GM21619 (cell line): ENCODE measurements around the gene MAST4.

Experiments used
- ATAC-seq: cut with Tn5 transposase; IDR thresholded peaks from one replicate; pipeline ENCODE4 v1.9.1; 2021; ENCODE audit not compliant: unreplicated experiment

The MAST4 gene

GRCh38 chr5:66867618-66868322, 271.6 kb downstream of the MAST4 start:
- no peak for ATAC-seq

GRCh38 chr5:66869347-66869746, 273.2 kb downstream of the MAST4 start:
- ATAC-seq = no peak

GRCh38 chr5:66870708-66871107, 274.5 kb downstream of the MAST4 start:
- no peak for ATAC-seq

GRCh38 chr5:66871651-66872050, 275.5 kb downstream of the MAST4 start:
- no peak for ATAC-seq

- no peak for ATAC-seq
Measured at GRCh38 chr5:66872736-66873331, 276.6 kb downstream of the MAST4 start.

GRCh38 chr5:66874004-66874403, 277.8 kb downstream of the MAST4 start:
- ATAC-seq = no peak

GRCh38 chr5:66875315-66875714, 279.1 kb downstream of the MAST4 start:
- no peak for ATAC-seq

GRCh38 chr5:66876266-66876807, 280.1 kb downstream of the MAST4 start:
- ATAC-seq = no peak

- no peak for ATAC-seq
Measured at GRCh38 chr5:66877843-66878242, 281.6 kb downstream of the MAST4 start.

- no peak for ATAC-seq
Measured at GRCh38 chr5:66880401-66880800, 284.2 kb downstream of the MAST4 start.

- no peak for ATAC-seq
Measured at GRCh38 chr5:66881480-66882161, 285.4 kb downstream of the MAST4 start.

GRCh38 chr5:66882606-66883227, 286.5 kb downstream of the MAST4 start:
- no peak for ATAC-seq

GRCh38 chr5:66884564-66885243, 288.5 kb downstream of the MAST4 start:
- ATAC-seq = no peak

- ATAC-seq = no peak
Measured at GRCh38 chr5:66886941-66887340, 290.7 kb downstream of the MAST4 start.

GRCh38 chr5:66888613-66889012, 292.4 kb downstream of the MAST4 start:
- ATAC-seq = no peak

GRCh38 chr5:66889056-66889455, 292.9 kb downstream of the MAST4 start:
- ATAC-seq = no peak

GRCh38 chr5:66889524-66889923, 293.3 kb downstream of the MAST4 start:
- no peak for ATAC-seq

- no peak for ATAC-seq
Measured at GRCh38 chr5:66891184-66891925, 295.2 kb downstream of the MAST4 start.

GRCh38 chr5:66892716-66893115, 296.5 kb downstream of the MAST4 start:
- no peak for ATAC-seq
